Measurements from ENCODE around the gene ZNF446. TPM values are rescaled to one million over a fixed set of nuclear protein-coding genes. Genes with fewer than 3 reads are reported as not detected.

ZNF446 gene
- total and polyA plus RNA-seq, 3 donors from 2014 or later: 24.3 to 38.7 (median 33.6) TPM

- peak; percentile 65 to 89 (median 85) for TF ChIP-seq CTCF (IDR thresholded peaks at IDR 0.05)
- no peak for TF ChIP-seq POLR2A (IDR thresholded peaks at IDR 0.05)
- Histone ChIP-seq H3K27me3 (no peaks in the 10 kb centered on the region), H3K4me3 (peak within 1 kb of the TSS; percentile 81 to 94), H3K27ac (peak within 1 kb of the TSS; percentile 94 to 97), H3K4me1 (peaks cover 19% of the 10 kb centered on the region), H3K36me3 (ENCODE audit: low read depth, missing control alignments) (no peaks in the 10 kb centered on the region), H3K9me3 (no peaks in the 10 kb centered on the region)
- intact Hi-C loops (cut with DNase I; ENCODE audit: low total_unique reads): no loop called here
- 1% methylated on average over 38 to 76 of the region's 87 CpGs for WGBS, 2 donors
- DNase-seq: peak; percentile 93
Observed at GRCh38 chr19:58519355-58520256, 43.5 kb downstream of the ZNF446 start, which contains the start of gene ZBTB45. ZBTB45 (minus strand) TSS chr19:58519810; CDS start chr19:58517673, 2,137 bp downstream.

GRCh38 chr19:58520257-58520599 is 44.1 kb downstream of the ZNF446 start:
- Histone ChIP-seq H3K27me3 (no peaks in the 10 kb centered on the region), H3K4me3 (peak overlapping the region; percentile 81 to 94), H3K27ac (peak overlapping the region; percentile 94 to 97), H3K9me3 (no peaks in the 10 kb centered on the region), H3K36me3 (ENCODE audit: low read depth, missing control alignments) (no peaks in the 10 kb centered on the region), H3K4me1 (peaks cover 19% of the 10 kb centered on the region)
- 2 to 8% methylated on average over 7 of the region's 7 CpGs for WGBS, 2 donors
- no peak for DNase-seq
- TF ChIP-seq CTCF (IDR thresholded peaks at IDR 0.05): no peak
- TF ChIP-seq POLR2A (IDR thresholded peaks at IDR 0.05): no peak
- intact Hi-C loops (cut with DNase I; ENCODE audit: low total_unique reads): no loop called here

- H3K27ac ChIP-seq: no peak overlapping the region
- TF ChIP-seq CTCF (IDR thresholded peaks at IDR 0.05) (no peak), POLR2A (IDR thresholded peaks at IDR 0.05) (no peak)
- intact Hi-C loops (cut with DNase I; ENCODE audit: low total_unique reads): no loop called here
- DNase-seq: no peak
- H3K4me1 ChIP-seq: peaks cover 19% of the 10 kb centered on the region
- WGBS, 2 donors: 66 to 67% methylated on average over 4 of the region's 4 CpGs
- H3K9me3 ChIP-seq: no peaks in the 10 kb centered on the region
- no peaks in the 10 kb centered on the region for H3K36me3 ChIP-seq (ENCODE audit: low read depth, missing control alignments)
- H3K4me3 ChIP-seq: no peak overlapping the region
- H3K27me3 ChIP-seq: no peaks in the 10 kb centered on the region
Observed at GRCh38 chr19:58521651-58522050, 45.5 kb downstream of the ZNF446 start.

GRCh38 chr19:58522709-58523108 is 46.6 kb downstream of the ZNF446 start:
- Histone ChIP-seq H3K27ac (no peak overlapping the region), H3K9me3 (no peaks in the 10 kb centered on the region), H3K4me3 (no peak overlapping the region), H3K27me3 (no peaks in the 10 kb centered on the region), H3K4me1 (peaks cover 17% of the 10 kb centered on the region), H3K36me3 (ENCODE audit: low read depth, missing control alignments) (no peaks in the 10 kb centered on the region)
- intact Hi-C loops (cut with DNase I; ENCODE audit: low total_unique reads): no loop called here
- 80 to 84% methylated on average over 3 of the region's 3 CpGs for WGBS, 2 donors
- TF ChIP-seq POLR2A (IDR thresholded peaks at IDR 0.05) (no peak), CTCF (IDR thresholded peaks at IDR 0.05) (no peak)
- no peak for DNase-seq

Measured in testis (tissue), 3 donors.